ENCODE measurements around the gene EBLN1.

DNA sequence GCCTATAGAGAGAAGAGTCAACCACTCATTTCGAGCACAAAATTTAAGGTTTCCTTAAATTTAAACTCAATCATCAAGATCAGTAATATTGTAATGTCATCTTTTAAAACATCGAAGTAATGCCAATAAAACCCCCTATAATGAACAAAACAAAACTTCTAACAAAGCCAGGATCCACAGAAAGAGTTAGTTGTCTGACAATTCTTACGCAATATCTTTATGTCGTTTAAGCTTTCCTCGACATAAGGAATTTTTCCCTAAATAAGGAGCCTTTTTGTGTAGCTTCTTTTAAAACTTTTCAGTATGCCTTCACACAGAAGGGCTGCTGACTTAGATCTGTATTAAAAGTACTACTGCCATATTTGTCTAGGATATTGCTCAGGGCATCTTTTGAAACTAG, 7.5 kb downstream of the EBLN1 start:
- no peak for TF ChIP-seq NRF1 (IDR thresholded peaks at IDR 0.05; ENCODE audit: low read depth, low read length)
- TF ChIP-seq EP300 (IDR thresholded peaks at IDR 0.05; ENCODE audit: borderline replicate concordance in 1 of 2, low read depth in 2 of 2, low read length in 2 of 2): no peak
- TF ChIP-seq SRF (IDR thresholded peaks at IDR 0.05; ENCODE audit: low read depth, low read length): no peak
- TF ChIP-seq, protein P1, sequence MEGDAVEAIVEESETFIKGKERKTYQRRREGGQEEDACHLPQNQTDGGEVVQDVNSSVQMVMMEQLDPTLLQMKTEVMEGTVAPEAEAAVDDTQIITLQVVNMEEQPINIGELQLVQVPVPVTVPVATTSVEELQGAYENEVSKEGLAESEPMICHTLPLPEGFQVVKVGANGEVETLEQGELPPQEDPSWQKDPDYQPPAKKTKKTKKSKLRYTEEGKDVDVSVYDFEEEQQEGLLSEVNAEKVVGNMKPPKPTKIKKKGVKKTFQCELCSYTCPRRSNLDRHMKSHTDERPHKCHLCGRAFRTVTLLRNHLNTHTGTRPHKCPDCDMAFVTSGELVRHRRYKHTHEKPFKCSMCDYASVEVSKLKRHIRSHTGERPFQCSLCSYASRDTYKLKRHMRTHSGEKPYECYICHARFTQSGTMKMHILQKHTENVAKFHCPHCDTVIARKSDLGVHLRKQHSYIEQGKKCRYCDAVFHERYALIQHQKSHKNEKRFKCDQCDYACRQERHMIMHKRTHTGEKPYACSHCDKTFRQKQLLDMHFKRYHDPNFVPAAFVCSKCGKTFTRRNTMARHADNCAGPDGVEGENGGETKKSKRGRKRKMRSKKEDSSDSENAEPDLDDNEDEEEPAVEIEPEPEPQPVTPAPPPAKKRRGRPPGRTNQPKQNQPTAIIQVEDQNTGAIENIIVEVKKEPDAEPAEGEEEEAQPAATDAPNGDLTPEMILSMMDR (IDR thresholded peaks at IDR 0.05; ENCODE audit: control extremely low read depth in 1 of 3, insufficient read depth in 1 of 3, low read depth in 1 of 3, low read length in 3 of 3): no peak
- TF ChIP-seq YY1 (IDR thresholded peaks at IDR 0.05; ENCODE audit: low read depth, low read length): no peak

Measured in H1 (cell line).